ENCODE results near the gene ARL13B. TPM values are rescaled to one million over a fixed set of nuclear protein-coding genes. Genes with fewer than 3 reads are reported as not detected.
"Not testable (repeated sequence)": the region's sequence is repeated elsewhere in the genome, so short reads cannot be mapped to it uniquely, and the experiment has no call there.

The ARL13B gene
- total and polyA plus RNA-seq, 2 of the 8 experiments (the other 6 are each of a cell fraction or from before 2014, with no cell fraction given), result 1.5 to 12.7 TPM

- H2BK15ac ChIP-seq (ENCODE audit: low read length); H3K18ac ChIP-seq (ENCODE audit: extremely low read depth, low read length); H3K56ac ChIP-seq (replicated peaks; ENCODE audit: insufficient read length, low read depth, low read length); H4K8ac ChIP-seq (ENCODE audit: extremely low read depth, insufficient read depth, low read length); H2AFZ ChIP-seq (ENCODE audit: low read length); CTCF ChIA-PET (ENCODE audit: partially characterized antibody); H3K36me3 ChIP-seq (ENCODE audit: control insufficient read depth in 2 of 4, insufficient read depth in 4 of 4, low read length in 3 of 4); H3K4ac ChIP-seq (replicated peaks; ENCODE audit: insufficient read length, low read depth, low read length); H3K79me1 ChIP-seq (ENCODE audit: low read depth, low read length); DNase-seq (ENCODE audit: low read depth in 1 of 2, low spot score in 2 of 2); H4K20me1 ChIP-seq (replicated peaks in 1 of 2; ENCODE audit: control insufficient read depth in 1 of 2, insufficient read depth in 2 of 2, low read length in 2 of 2); H4K91ac ChIP-seq (replicated peaks; ENCODE audit: insufficient read length, low read length); H2AK5ac ChIP-seq (ENCODE audit: low read depth, low read length); H3K14ac ChIP-seq (ENCODE audit: insufficient read length); H3K4me1 ChIP-seq (replicated peaks in 1 of 4; ENCODE audit: control insufficient read depth in 3 of 4, insufficient read depth in 4 of 4, low read length in 3 of 4); POLR2A ChIA-PET (ENCODE audit: partially characterized antibody); H2BK120ac ChIP-seq (replicated peaks; ENCODE audit: low read depth, low read length); H2BK12ac ChIP-seq (ENCODE audit: low read depth, low read length); H2BK5ac ChIP-seq (ENCODE audit: low read depth, low read length); H3K27ac ChIP-seq (ENCODE audit: low read depth, low read length); H3K23ac ChIP-seq (ENCODE audit: insufficient read length); H3K79me2 ChIP-seq (ENCODE audit: control insufficient read depth in 1 of 2, insufficient read depth in 2 of 2, low read length in 2 of 2); H3K4me3 ChIP-seq (ENCODE audit: extremely low read depth in 1 of 4, insufficient read depth in 2 of 4, low read depth in 3 of 4, low read length in 4 of 4); H3K4me2 ChIP-seq (ENCODE audit: insufficient read depth in 1 of 2, low read depth in 2 of 2, low read length in 2 of 2); H3K27me3 ChIP-seq (replicated peaks in 1 of 4; ENCODE audit: control insufficient read depth in 3 of 4, extremely low read depth in 1 of 4, insufficient read depth in 3 of 4, low read length in 3 of 4); FAIRE-seq; H3K9ac ChIP-seq (replicated peaks in 1 of 4; ENCODE audit: extremely low read depth in 1 of 4, low read depth in 3 of 4, low read length in 3 of 4); H3K23me2 ChIP-seq (ENCODE audit: low read depth, low read length); H2BK20ac ChIP-seq (ENCODE audit: low read length); H4K5ac ChIP-seq (ENCODE audit: insufficient read length, low read depth, low read length): not testable (repeated sequence)
- H3K9me3 ChIP-seq (ENCODE audit: insufficient read depth in 2 of 2, low read depth in 1 of 2, low read length in 1 of 2), result peaks cover 19 to 66% of the 10 kb centered on the region in 2 experiments
- 85% methylated on average over 6 of the region's 6 CpGs; no CpG with 5 or more reads in 1 of the 2 experiments for WGBS, 2 experiments (ENCODE audit: extremely low coverage in 1 of 2, insufficient coverage in 1 of 2, insufficient read length in 1 of 2, insufficient replicate concordance in 2 of 2, low coverage in 1 of 2, low lambda C conversion rate in 2 of 2, missing lambda C conversion rate in 1 of 2)
These were observed 42.5 kb upstream of the ARL13B start for GRCh38 chr3:93937485-93937884.

GRCh38 chr3:93949958-93950357 is 30.0 kb upstream of the ARL13B start:
- H2BK120ac ChIP-seq (replicated peaks; ENCODE audit: low read depth, low read length); H3K56ac ChIP-seq (replicated peaks; ENCODE audit: insufficient read length, low read depth, low read length); H2BK12ac ChIP-seq (ENCODE audit: low read depth, low read length); CTCF ChIA-PET (ENCODE audit: partially characterized antibody); H2BK5ac ChIP-seq (ENCODE audit: low read depth, low read length); H3K4ac ChIP-seq (replicated peaks; ENCODE audit: insufficient read length, low read depth, low read length); H4K5ac ChIP-seq (ENCODE audit: insufficient read length, low read depth, low read length); H3K36me3 ChIP-seq (ENCODE audit: control insufficient read depth in 2 of 4, insufficient read depth in 4 of 4, low read length in 3 of 4); POLR2A ChIA-PET (ENCODE audit: partially characterized antibody); H4K8ac ChIP-seq (ENCODE audit: extremely low read depth, insufficient read depth, low read length); FAIRE-seq; H3K18ac ChIP-seq (ENCODE audit: extremely low read depth, low read length); H3K4me2 ChIP-seq (ENCODE audit: insufficient read depth in 1 of 2, low read depth in 2 of 2, low read length in 2 of 2); H2AK5ac ChIP-seq (ENCODE audit: low read depth, low read length); H4K91ac ChIP-seq (replicated peaks; ENCODE audit: insufficient read length, low read length); DNase-seq (ENCODE audit: low read depth in 1 of 2, low spot score in 2 of 2); H2BK20ac ChIP-seq (ENCODE audit: low read length); H3K79me2 ChIP-seq (ENCODE audit: control insufficient read depth in 1 of 2, insufficient read depth in 2 of 2, low read length in 2 of 2); H3K27me3 ChIP-seq (replicated peaks in 1 of 4; ENCODE audit: control insufficient read depth in 3 of 4, extremely low read depth in 1 of 4, insufficient read depth in 3 of 4, low read length in 3 of 4); H3K4me3 ChIP-seq (ENCODE audit: extremely low read depth in 1 of 4, insufficient read depth in 2 of 4, low read depth in 3 of 4, low read length in 4 of 4); H3K9ac ChIP-seq (replicated peaks in 1 of 4; ENCODE audit: extremely low read depth in 1 of 4, low read depth in 3 of 4, low read length in 3 of 4); H3K4me1 ChIP-seq (replicated peaks in 1 of 4; ENCODE audit: control insufficient read depth in 3 of 4, insufficient read depth in 4 of 4, low read length in 3 of 4); H3K14ac ChIP-seq (ENCODE audit: insufficient read length); H2BK15ac ChIP-seq (ENCODE audit: low read length); H2AFZ ChIP-seq (ENCODE audit: low read length); H4K20me1 ChIP-seq (replicated peaks in 1 of 2; ENCODE audit: control insufficient read depth in 1 of 2, insufficient read depth in 2 of 2, low read length in 2 of 2); H3K23ac ChIP-seq (ENCODE audit: insufficient read length); H3K27ac ChIP-seq (ENCODE audit: low read depth, low read length); H3K79me1 ChIP-seq (ENCODE audit: low read depth, low read length); H3K23me2 ChIP-seq (ENCODE audit: low read depth, low read length): not testable (repeated sequence)
- 88% methylated on average over 8 of the region's 8 CpGs; no CpG with 5 or more reads in 1 of the 2 experiments for WGBS, 2 experiments (ENCODE audit: extremely low coverage in 1 of 2, insufficient coverage in 1 of 2, insufficient read length in 1 of 2, insufficient replicate concordance in 2 of 2, low coverage in 1 of 2, low lambda C conversion rate in 2 of 2, missing lambda C conversion rate in 1 of 2)
- peaks cover 17 to 20% of the 10 kb centered on the region in 2 experiments for H3K9me3 ChIP-seq (ENCODE audit: insufficient read depth in 2 of 2, low read depth in 1 of 2, low read length in 1 of 2)
